ENCODE data around the gene BIRC2. TPM values are rescaled to one million over a fixed set of nuclear protein-coding genes. Genes with fewer than 3 reads are reported as not detected.

Gene BIRC2
- total RNA-seq, 1 experiment from 2014 or later, result 32.6 TPM

DNA sequence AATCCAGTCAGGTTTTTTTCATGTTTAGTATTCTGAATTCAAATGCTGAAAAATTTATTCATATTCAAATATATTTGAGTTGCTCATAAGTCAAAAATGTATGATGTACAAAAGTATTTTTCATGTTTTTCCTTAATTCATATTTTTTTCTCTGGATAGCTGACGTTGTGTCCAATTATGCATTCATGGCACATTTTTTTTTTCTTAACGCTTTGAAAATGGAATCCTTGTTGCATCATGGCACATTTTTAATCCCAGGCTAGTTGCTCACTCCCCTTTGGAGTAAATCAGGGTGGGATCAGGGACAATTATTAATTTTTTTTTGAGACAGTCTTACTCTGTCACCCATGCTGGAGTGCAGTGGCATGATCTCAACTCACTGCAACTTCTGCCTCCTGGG is 15.7 kb upstream of the BIRC2 start:
- ATAC-seq (no peak), DNase-seq (ENCODE audit: low read depth, low spot score) (no peak)
- no TSS peak for BruUV-seq (replicated peaks)
- CTCF ChIA-PET, result no interaction called here
- Histone ChIP-seq H4K20me1 (ENCODE audit: insufficient read depth) (no peaks in the 10 kb centered on the region), H3K27me3 (ENCODE audit: insufficient read depth, low read length) (no peaks in the 10 kb centered on the region), H3K36me3 (ENCODE audit: control insufficient read depth in 1 of 2, insufficient read depth in 2 of 2, low read length in 2 of 2) (no peaks in the 10 kb centered on the region), H3K9me3 (ENCODE audit: control insufficient read depth in 1 of 2, insufficient read depth in 1 of 2, low read depth in 1 of 2, low read length in 2 of 2) (no peaks in the 10 kb centered on the region), H3K9me2 (ENCODE audit: insufficient read depth) (no peaks in the 10 kb centered on the region), H3K9ac (ENCODE audit: low read length) (no peak overlapping the region), H3K4me1 (ENCODE audit: control insufficient read depth in 1 of 2, insufficient read depth in 2 of 2, low read length in 2 of 2) (no peaks in the 10 kb centered on the region), H3K4me3 (replicated peaks in 1 of 2; ENCODE audit: low read depth in 1 of 2, low read length in 2 of 2) (no peak overlapping the region), H2AFZ (ENCODE audit: low read depth, low read length, poor library complexity, severe bottlenecking) (no peak overlapping the region), H3K79me2 (ENCODE audit: insufficient read depth, low read length) (no peaks in the 10 kb centered on the region), H3K27ac (ENCODE audit: low read depth, low read length) (no peak overlapping the region), H3K4me2 (ENCODE audit: low read length) (no peak overlapping the region)
- TF ChIP-seq, protein P1, sequence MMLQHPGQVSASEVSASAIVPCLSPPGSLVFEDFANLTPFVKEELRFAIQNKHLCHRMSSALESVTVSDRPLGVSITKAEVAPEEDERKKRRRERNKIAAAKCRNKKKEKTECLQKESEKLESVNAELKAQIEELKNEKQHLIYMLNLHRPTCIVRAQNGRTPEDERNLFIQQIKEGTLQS (IDR thresholded peaks at IDR 0.05), result no peak
- TF ChIP-seq POLR2A (IDR thresholded peaks at IDR 0.05; ENCODE audit: borderline replicate concordance, extremely low read depth, insufficient read depth, insufficient read length), result no peak
- RAD21 ChIA-PET (ENCODE audit: low non-redundant PET in 1 of 2, low total read pairs in 2 of 2, uncharacterized antibody in 2 of 2, unreplicated experiment in 2 of 2), result no interaction called here
- POLR2A ChIA-PET, result no interaction called here
- intact Hi-C loops (cut with micrococcal nuclease), result no loop called here

DNA sequence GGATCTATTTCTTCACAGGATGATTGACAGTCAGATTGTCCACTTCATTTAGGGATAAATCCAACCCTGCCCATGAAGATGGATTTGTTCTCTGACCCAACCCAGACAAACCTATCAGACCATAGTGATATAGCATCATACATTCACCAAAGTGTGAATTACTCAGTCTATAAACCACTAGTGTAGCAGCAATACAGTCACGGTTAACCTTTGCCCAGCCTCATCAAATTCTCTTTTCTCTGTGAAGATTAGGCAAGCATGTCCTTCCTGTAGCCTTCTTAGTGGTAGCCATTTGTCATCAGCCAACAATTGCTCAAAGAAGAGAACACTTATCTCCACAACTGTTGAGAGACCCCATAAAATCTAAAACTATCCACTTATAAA is 14.4 kb upstream of the BIRC2 start:
- ChIA-PET RAD21 (ENCODE audit: low non-redundant PET in 1 of 2, low total read pairs in 2 of 2, uncharacterized antibody in 2 of 2, unreplicated experiment in 2 of 2) (no interaction called here), CTCF (interaction anchor here (3.2 kb wide), 1 partner anchor 10 kb away, joined by 14 read pairs; no protein-coding TSS in a partner anchor), POLR2A (no interaction called here)
- BruUV-seq (replicated peaks), result no TSS peak
- no peak overlapping the region for H2AFZ ChIP-seq (ENCODE audit: low read depth, low read length, poor library complexity, severe bottlenecking)
- no peaks in the 10 kb centered on the region for H4K20me1 ChIP-seq (ENCODE audit: insufficient read depth)
- H3K9ac ChIP-seq (ENCODE audit: low read length), result no peak overlapping the region
- no peaks in the 10 kb centered on the region for H3K9me3 ChIP-seq (ENCODE audit: control insufficient read depth in 1 of 2, insufficient read depth in 1 of 2, low read depth in 1 of 2, low read length in 2 of 2)
- H3K9me2 ChIP-seq (ENCODE audit: insufficient read depth), result no peaks in the 10 kb centered on the region
- TF ChIP-seq SIN3A (IDR thresholded peaks at IDR 0.05; ENCODE audit: low read depth), result no peak
- no peak for TF ChIP-seq TCF7L2 (IDR thresholded peaks at IDR 0.05; ENCODE audit: borderline replicate concordance, extremely low read depth, insufficient read depth, insufficient read length)
- H3K4me2 ChIP-seq (ENCODE audit: low read length), result no peak overlapping the region
- DNase-seq (ENCODE audit: low read depth, low spot score) (no peak), ATAC-seq (no peak)
- H3K4me3 ChIP-seq (replicated peaks in 1 of 2; ENCODE audit: low read depth in 1 of 2, low read length in 2 of 2), result no peak overlapping the region
- no peak overlapping the region for H3K27ac ChIP-seq (ENCODE audit: low read depth, low read length)
- no peaks in the 10 kb centered on the region for H3K4me1 ChIP-seq (ENCODE audit: control insufficient read depth in 1 of 2, insufficient read depth in 2 of 2, low read length in 2 of 2)
- no peaks in the 10 kb centered on the region for H3K79me2 ChIP-seq (ENCODE audit: insufficient read depth, low read length)
- no peaks in the 10 kb centered on the region for H3K27me3 ChIP-seq (ENCODE audit: insufficient read depth, low read length)
- no peaks in the 10 kb centered on the region for H3K36me3 ChIP-seq (ENCODE audit: control insufficient read depth in 1 of 2, insufficient read depth in 2 of 2, low read length in 2 of 2)
- intact Hi-C loops (cut with micrococcal nuclease), result no loop called here

Measured in HCT116 (cell line).